Chondrocyte (in vitro differentiated cells): ENCODE results near the gene SP5. TPM values are rescaled to one million over a fixed set of nuclear protein-coding genes. Genes with fewer than 3 reads are reported as not detected.

ENCODE experiments used
- DNase-seq: peaks from one replicate; pipeline ENCODE4 v3.0.0; 2021; ENCODE audit warnings: mixed read lengths, low spot score
- H3K27ac Mint-ChIP-seq: one replicate; pipeline ENCODE4 v1.8.0; 2021; ENCODE audit warnings: mild to moderate bottlenecking, moderate library complexity, mixed read lengths; ENCODE audit not compliant: unreplicated experiment
- H3K27me3 Mint-ChIP-seq: 2 replicates; pipeline ENCODE4 v1.8.0; 2021; ENCODE audit warnings: low read depth, mixed read lengths
- H3K36me3 Mint-ChIP-seq: 2 replicates; pipeline ENCODE4 v1.8.0; 2021; ENCODE audit warnings: low read depth, mixed read lengths
- H3K4me1 Mint-ChIP-seq: 2 replicates; pipeline ENCODE4 v1.8.0; 2021; ENCODE audit warnings: low read depth, mild to moderate bottlenecking, mixed read lengths
- H3K4me3 Mint-ChIP-seq: one replicate; pipeline ENCODE4 v1.8.0; 2021; ENCODE audit warnings: mild to moderate bottlenecking, moderate library complexity, mixed read lengths; ENCODE audit not compliant: unreplicated experiment
- H3K9me3 Mint-ChIP-seq: 2 replicates; pipeline ENCODE4 v1.8.0; 2021; ENCODE audit warnings: low read depth, mixed read lengths
- total RNA-seq: library from RNA; stranded (reverse); gene quantifications from 3 replicates; pipeline ENCODE4 v1.2.1, GENCODE V29; 2021
- TF ChIP-seq, protein P1 (sequence below): fragments of 200-600 bp; sonication (generic); IDR thresholded peaks from 2 replicates; pipeline ENCODE4 v1.5.0; 2021; ENCODE audit warnings: antibody characterized with exemption, mild to moderate bottlenecking, moderate library complexity

SP5 gene
- total RNA-seq, 1 donor from 2014 or later, result not detected

DNA sequence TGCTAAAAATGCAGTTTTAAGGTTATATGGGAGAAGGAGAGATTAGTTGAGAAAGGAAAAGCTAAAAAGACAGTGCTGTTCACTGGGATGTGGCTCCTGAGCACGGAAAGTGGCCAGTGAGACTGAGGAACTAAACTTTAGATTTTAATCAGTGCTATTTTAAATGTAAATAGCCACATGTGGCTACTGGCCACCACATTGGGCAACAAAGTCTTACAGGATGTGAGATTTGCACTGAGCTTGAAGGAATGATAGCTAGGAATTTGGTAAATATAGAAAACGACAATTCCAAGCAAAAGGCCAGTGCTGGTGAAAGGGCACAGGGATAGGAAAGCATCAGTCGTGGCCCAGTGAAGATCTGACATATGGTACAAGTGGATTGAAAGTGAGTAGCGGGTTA is 14.1 kb upstream of the SP5 start:
- no peak overlapping the region for H3K4me3 Mint-ChIP-seq
- no peak overlapping the region for H3K27ac Mint-ChIP-seq
- H3K36me3 Mint-ChIP-seq, result peaks cover 4% of the 10 kb centered on the region
- H3K9me3 Mint-ChIP-seq, result peaks cover 9% of the 10 kb centered on the region
- TF ChIP-seq, protein P1, sequence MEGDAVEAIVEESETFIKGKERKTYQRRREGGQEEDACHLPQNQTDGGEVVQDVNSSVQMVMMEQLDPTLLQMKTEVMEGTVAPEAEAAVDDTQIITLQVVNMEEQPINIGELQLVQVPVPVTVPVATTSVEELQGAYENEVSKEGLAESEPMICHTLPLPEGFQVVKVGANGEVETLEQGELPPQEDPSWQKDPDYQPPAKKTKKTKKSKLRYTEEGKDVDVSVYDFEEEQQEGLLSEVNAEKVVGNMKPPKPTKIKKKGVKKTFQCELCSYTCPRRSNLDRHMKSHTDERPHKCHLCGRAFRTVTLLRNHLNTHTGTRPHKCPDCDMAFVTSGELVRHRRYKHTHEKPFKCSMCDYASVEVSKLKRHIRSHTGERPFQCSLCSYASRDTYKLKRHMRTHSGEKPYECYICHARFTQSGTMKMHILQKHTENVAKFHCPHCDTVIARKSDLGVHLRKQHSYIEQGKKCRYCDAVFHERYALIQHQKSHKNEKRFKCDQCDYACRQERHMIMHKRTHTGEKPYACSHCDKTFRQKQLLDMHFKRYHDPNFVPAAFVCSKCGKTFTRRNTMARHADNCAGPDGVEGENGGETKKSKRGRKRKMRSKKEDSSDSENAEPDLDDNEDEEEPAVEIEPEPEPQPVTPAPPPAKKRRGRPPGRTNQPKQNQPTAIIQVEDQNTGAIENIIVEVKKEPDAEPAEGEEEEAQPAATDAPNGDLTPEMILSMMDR, result no peak
- H3K4me1 Mint-ChIP-seq, result no peaks in the 10 kb centered on the region
- H3K27me3 Mint-ChIP-seq, result peaks cover 40% of the 10 kb centered on the region
- DNase-seq, result no peak

DNA sequence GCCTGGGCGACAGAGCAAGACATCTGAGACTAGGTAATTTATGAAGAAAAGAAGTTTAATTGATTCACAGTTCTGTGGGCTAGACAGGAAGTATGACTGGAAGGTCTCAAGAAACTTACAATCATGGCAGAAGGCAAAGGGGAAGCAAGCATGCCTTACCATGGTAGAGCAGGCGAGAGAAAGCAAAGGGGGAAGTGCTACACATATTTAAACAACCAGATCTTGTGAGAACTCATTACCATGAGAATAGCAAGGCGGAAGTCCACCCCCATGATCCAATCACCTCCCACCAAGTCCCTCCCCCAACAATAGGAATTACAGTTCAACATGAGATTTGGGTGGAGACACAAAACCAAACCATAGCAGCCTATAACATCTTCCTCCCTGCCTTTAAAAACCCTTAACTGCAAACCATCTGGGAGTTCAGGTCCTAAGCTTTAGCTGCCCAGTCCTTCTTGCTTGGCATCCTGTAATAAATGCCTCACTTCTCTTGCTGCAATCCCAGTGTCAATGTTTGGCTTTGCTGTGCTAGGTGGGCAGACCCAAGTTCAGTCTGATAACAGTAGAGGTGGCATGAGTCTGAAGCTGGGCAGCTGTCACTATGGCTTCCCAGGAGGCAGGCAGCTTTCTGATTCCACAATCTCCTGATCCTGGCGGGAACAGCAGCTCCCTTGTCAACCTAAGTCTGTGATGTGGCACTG is 11.2 kb upstream of the SP5 start:
- Mint-ChIP-seq H3K27me3 (peaks cover 50% of the 10 kb centered on the region), H3K9me3 (peaks cover 9% of the 10 kb centered on the region), H3K4me1 (no peaks in the 10 kb centered on the region), H3K4me3 (no peak overlapping the region), H3K36me3 (peaks cover 4% of the 10 kb centered on the region), H3K27ac (no peak overlapping the region)
- TF ChIP-seq, protein P1, result no peak
- no peak for DNase-seq

DNA sequence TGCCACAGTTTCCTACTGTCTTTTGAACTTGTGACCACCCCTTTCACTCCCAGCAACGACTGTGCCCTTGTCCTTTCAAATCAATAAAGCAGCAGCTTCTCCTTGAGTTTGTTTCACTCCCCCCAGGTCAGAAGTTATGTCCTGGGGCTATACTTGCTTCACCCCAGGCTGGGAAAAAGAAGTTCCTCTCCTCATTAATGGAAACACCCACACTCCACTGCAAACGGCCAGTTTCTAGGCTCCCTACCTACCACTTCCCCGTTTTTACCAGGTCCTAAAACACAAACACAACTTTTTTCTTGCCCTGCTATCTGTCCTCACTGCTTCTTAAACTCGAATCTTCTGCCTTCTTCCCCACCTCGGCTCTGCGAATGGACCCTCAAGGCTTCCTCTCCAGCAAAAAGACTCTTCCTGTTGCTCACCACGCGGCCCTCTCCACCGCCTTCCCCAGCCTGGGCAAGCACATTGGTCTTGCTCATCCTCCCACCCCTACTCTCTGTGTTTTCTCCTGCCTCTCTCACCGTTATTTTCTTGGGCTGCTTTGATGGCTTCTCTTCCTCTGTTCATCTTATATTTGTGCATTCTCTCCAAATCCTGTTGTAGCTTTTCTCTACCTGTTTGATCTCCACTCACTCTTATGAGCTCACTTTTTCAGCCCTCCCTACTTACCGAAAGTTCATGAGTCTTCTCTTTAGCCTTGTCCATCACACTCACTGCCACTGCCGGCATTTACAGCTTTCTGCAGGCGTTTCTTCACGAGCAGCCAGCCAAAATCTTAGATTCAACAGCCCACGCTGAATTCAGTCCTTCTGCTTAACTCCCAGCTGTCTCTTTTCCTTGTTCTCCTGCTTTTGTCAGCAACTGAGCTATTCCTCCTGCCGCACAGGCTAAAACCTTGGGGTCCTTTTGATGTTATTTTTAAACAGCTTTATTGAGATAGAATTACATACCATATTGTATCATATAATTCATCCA is 7.0 kb upstream of the SP5 start:
- Mint-ChIP-seq H3K27me3 (peaks cover 68% of the 10 kb centered on the region), H3K9me3 (peaks cover 1% of the 10 kb centered on the region), H3K27ac (no peak overlapping the region), H3K4me3 (no peak overlapping the region), H3K4me1 (peaks cover 9% of the 10 kb centered on the region), H3K36me3 (peaks cover 3% of the 10 kb centered on the region)
- TF ChIP-seq, protein P1, result no peak
- no peak for DNase-seq

DNA sequence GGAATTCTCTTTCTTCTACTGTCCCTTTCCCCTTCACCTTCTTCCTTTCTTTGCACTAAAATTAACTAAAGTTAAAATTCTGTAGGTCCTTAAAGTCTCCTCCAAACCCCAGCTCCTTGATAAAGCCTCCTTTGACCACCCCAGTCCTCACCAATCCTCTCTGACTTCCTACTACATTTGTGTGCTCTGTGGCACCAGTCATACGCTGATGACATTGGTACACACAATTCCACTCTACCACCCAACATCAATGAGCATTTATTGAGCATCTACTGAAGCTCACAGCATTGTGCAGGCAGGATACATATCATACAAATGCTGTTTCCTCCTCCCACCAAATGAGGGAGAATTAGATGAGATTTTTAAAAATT is 4.5 kb upstream of the SP5 start:
- H3K4me1 Mint-ChIP-seq, result peaks cover 16% of the 10 kb centered on the region
- no peak overlapping the region for H3K4me3 Mint-ChIP-seq
- TF ChIP-seq, protein P1, result no peak
- DNase-seq, result no peak
- peaks cover 2% of the 10 kb centered on the region for H3K36me3 Mint-ChIP-seq
- no peaks in the 10 kb centered on the region for H3K9me3 Mint-ChIP-seq
- H3K27ac Mint-ChIP-seq, result no peak overlapping the region
- H3K27me3 Mint-ChIP-seq, result peaks cover 70% of the 10 kb centered on the region

DNA sequence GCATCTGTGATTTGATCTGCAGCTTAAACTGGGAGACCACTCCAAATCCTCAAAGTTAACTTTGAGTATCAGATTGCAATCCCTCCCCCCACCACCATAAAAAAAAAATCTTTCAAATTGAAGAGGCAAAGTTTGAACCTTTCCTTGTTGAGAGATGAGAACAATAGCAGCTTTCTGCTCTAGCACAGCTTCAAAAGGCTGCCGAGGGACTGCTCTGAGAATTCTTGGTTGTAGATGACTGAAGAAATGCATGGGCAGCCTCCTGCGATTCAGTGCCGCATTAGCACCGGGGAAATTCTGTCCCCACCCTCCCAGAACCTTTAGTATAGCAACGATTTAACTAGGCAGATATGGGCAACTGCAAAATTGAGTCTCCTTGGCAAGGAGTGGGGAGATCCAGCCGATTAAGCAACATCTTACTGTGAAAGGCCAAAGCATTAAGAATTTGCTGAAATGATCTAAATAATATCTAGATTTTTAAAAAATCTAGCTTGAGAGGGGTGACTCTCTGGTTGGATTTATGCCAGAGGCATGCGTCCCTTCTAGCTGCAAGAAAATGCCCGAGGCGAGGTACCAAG is 3.9 kb upstream of the SP5 start:
- peaks cover 3% of the 10 kb centered on the region for H3K36me3 Mint-ChIP-seq
- peaks cover 18% of the 10 kb centered on the region for H3K4me1 Mint-ChIP-seq
- no peak for DNase-seq
- H3K27ac Mint-ChIP-seq, result no peak overlapping the region
- H3K4me3 Mint-ChIP-seq, result no peak overlapping the region
- H3K27me3 Mint-ChIP-seq, result peaks cover 72% of the 10 kb centered on the region
- TF ChIP-seq, protein P1, result no peak
- H3K9me3 Mint-ChIP-seq, result no peaks in the 10 kb centered on the region
